RKO (cell line): ENCODE data around the gene CCDC71.

Experiments
- DNase-seq: peaks from one replicate; pipeline ENCODE4 v3.0.0-alpha.2; 2016; ENCODE audit warnings: low spot score

Gene CCDC71

GRCh38 chr3:49165771-49166751 is at the start of gene CCDC71:
Gene CCDC71 (minus strand): TSS chr3:49166331. CDS start chr3:49164208, 2,123 bp downstream.
- DNase-seq, result peak; percentile 78

- DNase-seq, result no peak
Measured at GRCh38 chr3:49213998-49214397, 47.9 kb upstream of the CCDC71 start.

GRCh38 chr3:49213541-49213943 is 47.4 kb upstream of the CCDC71 start:
- no peak for DNase-seq

- no peak for DNase-seq
Measured at GRCh38 chr3:49199900-49200281, 33.8 kb upstream of the CCDC71 start.

GRCh38 chr3:49199239-49199899 is 33.2 kb upstream of the CCDC71 start:
- no peak for DNase-seq

GRCh38 chr3:49198611-49199230 is 32.6 kb upstream of the CCDC71 start:
- DNase-seq, result no peak

- DNase-seq, result no peak
Measured at GRCh38 chr3:49198161-49198560, 32.0 kb upstream of the CCDC71 start.

- no peak for DNase-seq
Measured at GRCh38 chr3:49191741-49192140, 25.6 kb upstream of the CCDC71 start.

GRCh38 chr3:49183873-49184272 is 17.7 kb upstream of the CCDC71 start:
- no peak for DNase-seq

GRCh38 chr3:49182682-49183081 is 16.6 kb upstream of the CCDC71 start:
- no peak for DNase-seq

- no peak for DNase-seq
Measured at GRCh38 chr3:49181351-49181750, 15.2 kb upstream of the CCDC71 start.

GRCh38 chr3:49180116-49180515 is 14.0 kb upstream of the CCDC71 start:
- no peak for DNase-seq

- DNase-seq, result no peak
Measured at GRCh38 chr3:49177073-49177472, 10.9 kb upstream of the CCDC71 start.

GRCh38 chr3:49175530-49175929 is 9.4 kb upstream of the CCDC71 start:
- DNase-seq, result no peak

GRCh38 chr3:49174397-49174985 is 8.4 kb upstream of the CCDC71 start:
- no peak for DNase-seq

- no peak for DNase-seq
Measured at GRCh38 chr3:49173792-49174170, 7.7 kb upstream of the CCDC71 start.

- no peak for DNase-seq
Measured at GRCh38 chr3:49173116-49173791, 7.1 kb upstream of the CCDC71 start.

GRCh38 chr3:49172551-49173041 is 6.5 kb upstream of the CCDC71 start:
- DNase-seq, result no peak

- no peak for DNase-seq
Measured at GRCh38 chr3:49171775-49172500, 5.8 kb upstream of the CCDC71 start.

GRCh38 chr3:49171119-49171774 is 5.1 kb upstream of the CCDC71 start, which contains the start of gene KLHDC8B:
Gene KLHDC8B (plus strand): TSS chr3:49171598. CDS start chr3:49172770, 1,172 bp downstream.
- DNase-seq, result peak; percentile 73
